ENCODE data around the gene DCBLD1.

The DCBLD1 gene

GRCh38 chr6:117536317-117536716 lies 53.8 kb downstream of the DCBLD1 start:
- H3K4me3 ChIP-seq (ENCODE audit: low read length): no peak overlapping the region
- no peak for DNase-seq (ENCODE audit: low read depth)
- TF ChIP-seq CTCF (IDR thresholded peaks at IDR 0.05; ENCODE audit: insufficient read depth, low read depth, low read length, missing control alignments): no peak

- no peak for TF ChIP-seq CTCF (IDR thresholded peaks at IDR 0.05; ENCODE audit: insufficient read depth, low read depth, low read length, missing control alignments)
- no peak for DNase-seq (ENCODE audit: low read depth)
- no peak overlapping the region for H3K4me3 ChIP-seq (ENCODE audit: low read length)
Observed at GRCh38 chr6:117538615-117539014, 56.1 kb downstream of the DCBLD1 start.

- H3K4me3 ChIP-seq (ENCODE audit: low read length): no peak overlapping the region
- peak; percentile 96 for DNase-seq (ENCODE audit: low read depth)
- TF ChIP-seq CTCF (IDR thresholded peaks at IDR 0.05; ENCODE audit: insufficient read depth, low read depth, low read length, missing control alignments): no peak
Observed at GRCh38 chr6:117540670-117541069, 58.2 kb downstream of the DCBLD1 start.

GRCh38 chr6:117542493-117542892 lies 60.0 kb downstream of the DCBLD1 start:
- H3K4me3 ChIP-seq (ENCODE audit: low read length): no peak overlapping the region
- DNase-seq (ENCODE audit: low read depth): peak; percentile 73
- no peak for TF ChIP-seq CTCF (IDR thresholded peaks at IDR 0.05; ENCODE audit: insufficient read depth, low read depth, low read length, missing control alignments)

GRCh38 chr6:117544716-117545115 lies 62.2 kb downstream of the DCBLD1 start:
- no peak overlapping the region for H3K4me3 ChIP-seq (ENCODE audit: low read length)
- TF ChIP-seq CTCF (IDR thresholded peaks at IDR 0.05; ENCODE audit: insufficient read depth, low read depth, low read length, missing control alignments): no peak
- no peak for DNase-seq (ENCODE audit: low read depth)

GRCh38 chr6:117545161-117545595 lies 62.7 kb downstream of the DCBLD1 start:
- TF ChIP-seq CTCF (IDR thresholded peaks at IDR 0.05; ENCODE audit: insufficient read depth, low read depth, low read length, missing control alignments): no peak
- peak; percentile 91 for DNase-seq (ENCODE audit: low read depth)
- no peak overlapping the region for H3K4me3 ChIP-seq (ENCODE audit: low read length)

GRCh38 chr6:117546674-117547073 lies 64.2 kb downstream of the DCBLD1 start:
- no peak overlapping the region for H3K4me3 ChIP-seq (ENCODE audit: low read length)
- DNase-seq (ENCODE audit: low read depth): no peak
- no peak for TF ChIP-seq CTCF (IDR thresholded peaks at IDR 0.05; ENCODE audit: insufficient read depth, low read depth, low read length, missing control alignments)

All from epithelial cell of esophagus (primary cell).